ENCODE data around the gene FASTK.

Gene FASTK

DNA sequence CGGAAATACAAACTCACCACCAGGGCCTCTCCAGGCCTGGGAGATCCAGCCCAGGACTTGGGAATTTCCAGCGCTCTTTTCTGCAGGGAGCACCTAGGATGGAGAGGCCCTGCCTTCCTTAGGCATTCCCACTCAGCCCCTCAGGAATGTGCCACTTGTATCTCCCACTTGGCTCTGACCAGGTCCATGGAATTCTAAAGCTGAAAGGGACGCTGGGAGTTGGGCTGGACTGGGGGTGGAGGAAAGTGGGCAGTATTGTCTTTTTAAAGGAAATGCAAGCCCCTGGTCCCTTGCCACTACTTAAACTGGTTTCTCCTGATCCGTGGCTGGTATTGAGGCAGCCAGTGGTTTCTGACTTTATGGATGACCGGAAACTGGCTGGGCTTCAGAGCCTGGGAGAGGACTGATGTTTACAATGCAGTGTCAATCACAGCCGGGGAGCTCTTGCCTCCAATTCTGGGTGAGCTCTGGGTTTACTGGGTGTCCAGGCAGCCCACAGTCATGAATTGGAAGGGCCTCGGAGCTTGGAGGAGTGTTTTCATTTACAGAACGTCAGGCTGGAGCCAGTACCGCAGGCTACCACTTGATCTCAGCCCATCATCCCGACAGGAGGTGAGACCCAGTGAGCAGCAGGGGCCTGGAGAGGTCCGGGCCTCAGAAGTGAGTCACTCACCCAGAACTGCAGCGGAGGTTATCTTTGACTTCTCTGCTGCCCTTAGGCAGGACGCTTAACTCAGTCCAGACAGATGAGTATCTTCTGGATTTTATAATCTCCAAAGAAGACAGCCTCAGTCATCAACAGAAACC lies 32.9 kb upstream of the FASTK start:
- Mint-ChIP-seq H3K9me3 (no peaks in the 10 kb centered on the region), H3K4me1 (peaks cover 0 to under 1% of the 10 kb centered on the region in 2 donors), H3K4me3 (peak overlapping the region in 1 of 2 donors; percentile 6), H3K27ac (no peak overlapping the region), H3K27me3 (peaks cover 38 to 60% of the 10 kb centered on the region in 2 donors), H3K36me3 (no peaks in the 10 kb centered on the region)
- DNase-seq (no peak), ATAC-seq (replicated peaks) (no peak)

DNA sequence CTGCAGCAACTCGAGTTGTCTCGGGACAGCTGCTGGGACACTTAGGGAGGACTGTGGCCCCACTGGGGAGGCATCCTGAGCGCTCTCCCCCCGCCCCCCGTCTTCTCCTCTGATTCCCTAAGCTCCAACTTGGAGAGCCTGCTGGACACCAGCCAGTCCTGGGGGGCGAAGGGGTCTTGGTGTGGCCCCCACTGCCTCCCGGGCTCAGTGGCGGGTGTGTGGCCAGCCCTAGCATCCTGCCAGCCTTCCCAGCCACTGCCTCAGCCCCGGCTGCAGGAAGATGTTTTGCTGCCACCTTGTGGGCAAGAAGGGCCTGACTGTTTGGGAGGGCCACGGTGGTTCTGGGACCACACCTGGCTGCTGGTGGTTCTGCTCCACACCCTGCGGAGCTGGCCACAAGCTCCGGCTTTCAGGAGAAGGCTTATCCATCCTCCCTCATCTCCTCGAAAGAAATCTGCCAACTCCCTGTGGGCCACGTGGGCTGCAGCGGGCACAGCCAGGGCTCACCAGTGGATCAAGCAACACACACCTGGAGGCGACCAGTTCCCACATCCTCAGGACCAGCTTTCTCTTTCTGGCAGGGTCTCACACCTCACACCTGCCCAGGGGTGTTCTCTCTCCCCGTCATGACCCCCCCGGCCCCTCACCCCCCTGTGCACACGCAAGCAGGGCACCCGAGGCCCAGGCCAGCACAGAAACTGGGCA lies 30.5 kb upstream of the FASTK start:
- DNase-seq (peak; percentile 62), ATAC-seq (replicated peaks) (peak; percentile 89 to 90)
- H3K9me3 Mint-ChIP-seq = no peaks in the 10 kb centered on the region
- H3K27ac Mint-ChIP-seq = no peak overlapping the region
- peaks cover 32 to 53% of the 10 kb centered on the region in 2 donors for H3K27me3 Mint-ChIP-seq
- H3K4me1 Mint-ChIP-seq = no peaks in the 10 kb centered on the region
- H3K4me3 Mint-ChIP-seq = no peak overlapping the region
- no peaks in the 10 kb centered on the region for H3K36me3 Mint-ChIP-seq

DNA sequence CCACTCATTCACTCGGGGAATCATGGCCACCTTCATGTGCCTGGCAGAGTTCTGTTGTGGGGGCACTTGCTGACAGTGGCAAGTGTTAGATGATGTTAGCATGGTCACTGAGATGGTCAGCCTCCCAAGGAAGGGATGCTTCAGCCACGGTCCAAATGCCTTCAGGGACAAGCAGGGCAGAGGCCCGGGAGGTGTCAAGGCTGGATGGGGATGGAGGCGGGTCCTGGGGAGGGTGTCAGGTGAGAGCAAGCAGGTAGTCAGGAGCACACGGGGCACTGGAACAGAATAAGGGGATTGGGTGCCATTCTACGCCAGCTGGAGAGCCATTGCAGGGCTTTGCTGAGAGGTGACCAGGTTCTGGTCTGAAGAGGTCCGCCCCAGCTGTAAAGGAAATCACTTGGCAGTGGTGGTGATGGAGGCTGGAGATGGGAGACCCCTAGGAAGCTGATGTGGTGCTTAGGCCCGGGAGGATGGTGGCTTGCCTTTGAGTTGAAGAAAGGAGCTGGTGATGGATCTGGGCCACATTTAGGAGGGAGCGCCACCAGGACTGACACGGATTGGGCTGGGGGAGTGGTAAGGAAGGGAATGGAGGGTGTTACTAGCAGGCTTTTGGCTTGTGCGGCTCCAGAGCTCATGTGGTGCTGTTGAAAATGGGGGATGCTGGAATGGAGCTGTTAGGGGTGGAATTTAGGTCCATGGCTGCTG lies 29.8 kb upstream of the FASTK start:
- H3K4me3 Mint-ChIP-seq = no peak overlapping the region
- ATAC-seq (replicated peaks) = no peak
- no peak for DNase-seq
- no peak overlapping the region for H3K27ac Mint-ChIP-seq
- no peaks in the 10 kb centered on the region for H3K4me1 Mint-ChIP-seq
- H3K36me3 Mint-ChIP-seq = no peaks in the 10 kb centered on the region
- peaks cover 31 to 47% of the 10 kb centered on the region in 2 donors for H3K27me3 Mint-ChIP-seq
- H3K9me3 Mint-ChIP-seq = no peaks in the 10 kb centered on the region

DNA sequence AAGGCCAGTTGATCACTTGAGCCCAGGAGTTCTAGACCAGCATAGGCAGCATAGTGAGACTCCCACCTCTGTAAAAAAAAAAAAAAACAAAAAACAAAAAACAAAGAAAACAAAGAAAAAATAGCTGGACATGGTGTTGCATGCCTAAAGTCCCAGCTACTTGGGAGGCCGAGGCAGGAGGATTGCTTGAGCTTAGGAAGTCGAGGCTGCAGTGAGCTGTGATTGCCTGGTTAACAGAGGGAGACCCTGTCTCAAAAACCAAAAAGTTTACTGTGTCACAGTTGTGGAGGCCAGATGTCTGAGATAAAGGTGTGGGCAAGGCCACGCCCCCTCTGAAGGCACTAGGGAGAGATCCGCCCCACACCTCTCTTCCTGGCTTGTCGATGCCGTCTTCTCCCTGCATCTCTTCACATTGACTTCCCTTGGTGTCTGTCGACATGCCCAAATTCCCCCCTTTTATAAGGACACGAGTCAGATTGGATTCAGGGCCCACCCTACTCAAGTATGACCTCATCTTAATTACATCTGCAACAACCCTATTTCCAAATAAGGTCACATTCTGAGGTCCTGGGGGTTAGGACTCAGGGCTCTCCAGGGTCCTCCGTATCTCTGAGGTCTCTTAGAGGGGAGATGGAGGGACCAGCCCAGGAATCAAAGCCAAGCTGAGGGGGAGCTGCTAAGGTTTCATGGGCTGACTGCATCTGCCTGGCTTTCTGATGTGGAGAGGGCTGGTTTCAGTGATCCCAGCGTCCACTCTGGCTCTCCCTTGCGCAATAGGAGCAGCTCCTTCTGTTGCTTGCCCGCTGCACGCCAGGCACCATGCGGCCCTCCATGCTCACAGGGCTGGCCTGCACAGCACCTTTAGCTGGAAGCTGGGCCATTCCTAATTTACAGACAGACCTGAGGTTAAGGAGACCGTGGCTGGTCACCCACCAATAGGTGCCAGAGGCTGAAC lies 28.8 kb upstream of the FASTK start:
- Mint-ChIP-seq H3K36me3 (no peaks in the 10 kb centered on the region), H3K27me3 (peaks cover 36 to 54% of the 10 kb centered on the region in 2 donors), H3K4me1 (no peaks in the 10 kb centered on the region), H3K4me3 (no peak overlapping the region), H3K9me3 (no peaks in the 10 kb centered on the region), H3K27ac (no peak overlapping the region)
- no peak for DNase-seq
- no peak for ATAC-seq (replicated peaks)

DNA sequence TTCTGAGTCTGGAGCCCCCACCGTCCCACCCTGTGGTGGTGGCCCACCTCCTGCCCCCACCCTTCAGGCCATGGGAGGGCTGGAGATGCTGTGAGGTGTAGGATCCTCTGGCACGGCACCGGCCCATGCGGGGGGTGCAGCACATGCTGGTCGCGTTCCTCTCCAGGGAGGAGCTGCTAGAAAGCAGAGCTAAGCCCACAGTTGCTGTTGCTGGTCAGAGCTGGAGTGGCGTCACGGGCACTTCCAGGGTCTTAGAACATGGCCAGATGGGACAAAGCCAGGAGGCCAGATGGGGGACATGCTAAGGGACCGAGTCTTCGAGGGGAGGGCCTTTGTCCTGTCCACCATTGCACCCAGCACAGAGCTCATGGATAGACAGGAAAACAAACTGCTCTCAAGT lies 27.3 kb upstream of the FASTK start:
- Mint-ChIP-seq H3K27me3 (peaks cover 34 to 49% of the 10 kb centered on the region in 2 donors), H3K4me1 (no peaks in the 10 kb centered on the region)
- ATAC-seq (replicated peaks) = no peak

DNA sequence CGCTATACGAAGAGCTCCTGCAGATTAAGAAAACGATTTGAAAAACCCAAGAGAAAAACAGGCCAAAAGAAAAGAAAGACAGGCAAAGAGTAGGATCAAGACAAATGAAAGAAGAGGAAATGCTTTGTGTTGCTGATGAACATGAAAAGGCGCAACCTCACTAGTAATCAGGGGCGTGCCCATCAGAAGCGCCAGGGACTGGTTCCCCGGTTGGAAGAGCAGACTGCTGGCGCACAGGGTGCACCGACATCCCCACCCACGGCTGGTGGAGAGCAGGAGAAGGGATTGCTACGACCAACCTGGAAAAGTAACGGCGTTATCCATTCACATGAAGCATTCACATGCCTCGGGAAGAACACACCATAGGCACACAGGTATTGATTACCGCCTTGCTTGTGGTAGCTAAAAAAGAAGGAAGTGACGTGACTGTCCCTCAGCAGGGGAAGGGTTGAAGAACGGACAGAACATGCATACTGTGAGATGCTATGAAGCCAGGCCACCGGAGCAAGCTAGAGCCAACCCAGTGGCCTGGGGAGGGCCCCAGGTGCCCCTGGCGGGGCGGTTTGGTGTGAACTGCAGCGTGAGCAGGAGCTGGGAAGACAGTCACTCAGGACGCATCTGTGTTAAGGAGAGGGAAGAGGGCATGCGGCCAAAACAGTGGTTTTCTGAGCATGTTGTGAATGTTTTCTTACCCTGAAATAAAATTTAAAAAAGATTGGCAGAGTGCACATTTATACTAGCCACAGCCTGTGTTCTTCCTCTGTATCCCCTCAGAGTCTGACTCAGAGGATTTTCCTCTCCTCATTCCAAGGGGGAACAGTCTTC lies 24.0 kb upstream of the FASTK start:
- Mint-ChIP-seq H3K27me3 (peaks cover 18 to 21% of the 10 kb centered on the region in 2 donors), H3K4me1 (no peaks in the 10 kb centered on the region), H3K4me3 (no peak overlapping the region), H3K36me3 (no peaks in the 10 kb centered on the region), H3K27ac (no peak overlapping the region), H3K9me3 (no peaks in the 10 kb centered on the region)
- no peak for ATAC-seq (replicated peaks)
- DNase-seq = no peak

More for the DNA sequence above, 27.3 kb upstream of the FASTK start:
- Mint-ChIP-seq H3K27ac (no peak overlapping the region), H3K4me3 (no peak overlapping the region), H3K9me3 (no peaks in the 10 kb centered on the region), H3K36me3 (no peaks in the 10 kb centered on the region)
- DNase-seq = no peak

DNA sequence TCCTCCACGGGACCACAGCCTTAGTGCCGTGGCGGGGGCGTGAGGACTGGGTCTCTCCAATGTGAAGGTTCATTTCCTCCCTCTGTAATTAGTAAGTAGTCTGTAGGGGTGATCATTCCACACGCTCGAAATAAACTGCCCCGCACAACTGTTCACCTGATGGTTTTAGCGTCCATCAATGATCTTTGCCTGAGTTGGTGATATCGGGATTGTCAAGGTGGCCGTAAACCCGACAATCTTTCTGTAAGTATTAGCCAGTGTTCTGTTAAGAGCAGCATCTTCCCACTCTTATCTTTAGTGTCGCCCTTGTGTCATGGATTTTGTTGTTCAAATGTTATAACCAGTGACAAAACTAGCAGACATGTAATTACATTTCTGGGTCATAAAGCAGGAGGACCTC lies 23.4 kb upstream of the FASTK start:
- H3K27ac Mint-ChIP-seq = no peak overlapping the region

DNA sequence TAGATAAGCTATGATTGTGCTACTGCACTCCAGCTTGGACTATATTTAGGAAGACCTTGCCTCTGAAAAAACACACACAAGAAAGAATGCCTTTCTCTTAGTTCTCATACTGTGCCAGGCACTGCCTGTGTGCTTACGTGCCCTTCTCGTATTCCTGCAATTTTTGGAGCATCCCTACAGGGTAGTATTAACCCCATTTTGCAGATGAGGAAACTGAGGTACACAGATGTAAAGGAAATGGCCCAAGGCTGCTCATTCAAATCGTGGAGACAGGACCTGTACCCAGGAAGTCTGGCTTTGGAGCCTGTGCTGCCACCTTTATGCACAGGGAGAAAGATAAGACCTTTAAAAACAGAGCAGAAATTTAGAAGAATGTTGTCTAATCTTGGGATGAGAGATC lies 22.4 kb upstream of the FASTK start:
- no peaks in the 10 kb centered on the region for H3K36me3 Mint-ChIP-seq
- H3K4me1 Mint-ChIP-seq = no peaks in the 10 kb centered on the region
- no peak for DNase-seq
- no peak for ATAC-seq (replicated peaks)
- no peaks in the 10 kb centered on the region for H3K9me3 Mint-ChIP-seq
- H3K27me3 Mint-ChIP-seq = peaks cover 11 to 18% of the 10 kb centered on the region in 2 donors
- no peak overlapping the region for H3K4me3 Mint-ChIP-seq
- no peak overlapping the region for H3K27ac Mint-ChIP-seq

More for the DNA sequence above, 23.4 kb upstream of the FASTK start:
- Mint-ChIP-seq H3K4me1 (no peaks in the 10 kb centered on the region), H3K27me3 (peaks cover 18 to 19% of the 10 kb centered on the region in 2 donors), H3K4me3 (no peak overlapping the region), H3K36me3 (no peaks in the 10 kb centered on the region), H3K9me3 (no peaks in the 10 kb centered on the region)
- DNase-seq (no peak), ATAC-seq (replicated peaks) (no peak)

DNA sequence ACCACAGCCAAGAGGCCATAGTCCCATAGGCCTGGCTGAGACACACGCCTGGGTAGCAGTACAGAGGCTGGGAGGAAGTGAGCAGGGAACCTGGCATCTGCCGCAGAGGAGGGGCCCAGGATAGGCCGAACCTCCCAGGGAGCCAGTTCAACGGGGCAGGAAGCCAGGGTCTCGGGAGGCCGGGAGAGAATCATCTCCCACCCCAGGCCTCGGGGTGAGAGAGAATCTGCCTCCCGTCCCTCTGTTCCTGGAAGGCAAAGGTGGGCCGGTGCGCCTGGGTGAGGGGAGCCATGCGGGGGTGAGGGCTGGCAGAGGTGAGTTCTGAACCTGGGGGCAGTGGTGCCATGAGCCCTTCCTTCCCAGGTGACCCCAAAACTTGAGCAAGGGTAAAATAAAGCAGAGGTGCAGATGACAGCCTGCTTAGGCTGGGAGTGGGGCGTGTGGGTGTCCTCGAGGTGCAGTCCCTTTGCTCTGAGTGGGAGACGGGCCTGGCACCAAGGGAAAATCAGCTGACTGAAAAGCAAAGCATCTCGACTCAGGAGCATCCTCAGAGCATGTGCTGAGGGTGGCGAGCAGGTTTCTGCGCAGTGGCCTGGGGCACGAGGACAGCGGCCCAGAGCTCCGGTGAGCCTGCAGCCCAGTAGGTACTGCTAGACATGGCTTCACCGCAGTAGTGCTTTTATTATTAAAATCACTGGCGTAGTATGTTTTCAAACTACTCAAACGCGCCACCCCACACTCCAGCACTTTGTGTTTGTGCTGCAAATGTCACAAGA lies 21.2 kb upstream of the FASTK start:
- DNase-seq (no peak), ATAC-seq (replicated peaks) (no peak)
- Mint-ChIP-seq H3K36me3 (no peaks in the 10 kb centered on the region), H3K27ac (no peak overlapping the region), H3K9me3 (no peaks in the 10 kb centered on the region), H3K27me3 (peaks cover 11 to 18% of the 10 kb centered on the region in 2 donors), H3K4me3 (no peak overlapping the region), H3K4me1 (no peaks in the 10 kb centered on the region)

DNA sequence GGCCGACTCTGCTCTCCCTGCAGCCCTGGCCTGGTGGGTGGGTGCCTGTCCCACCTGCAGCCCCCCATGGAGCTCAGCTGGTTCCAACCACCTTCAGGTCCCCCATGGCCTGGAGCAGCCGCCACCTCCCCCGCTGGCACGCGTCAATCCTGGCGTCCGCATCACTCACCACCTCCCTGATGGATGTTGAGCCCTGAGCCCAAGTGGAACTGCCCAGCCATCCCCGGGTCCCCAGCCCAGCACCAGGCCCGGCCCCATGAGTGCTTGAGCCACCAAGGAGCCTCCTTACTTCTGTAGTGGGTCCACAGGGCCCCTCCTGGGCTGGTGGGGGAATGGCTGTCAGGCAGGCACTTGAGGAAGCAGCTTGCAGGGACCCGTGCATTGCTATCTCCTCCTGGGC lies 20.3 kb upstream of the FASTK start:
- Mint-ChIP-seq H3K36me3 (no peaks in the 10 kb centered on the region), H3K4me3 (no peak overlapping the region), H3K4me1 (no peaks in the 10 kb centered on the region), H3K27me3 (peaks cover 11 to 18% of the 10 kb centered on the region in 2 donors), H3K9me3 (no peaks in the 10 kb centered on the region), H3K27ac (no peak overlapping the region)
- no peak for ATAC-seq (replicated peaks)
- no peak for DNase-seq

DNA sequence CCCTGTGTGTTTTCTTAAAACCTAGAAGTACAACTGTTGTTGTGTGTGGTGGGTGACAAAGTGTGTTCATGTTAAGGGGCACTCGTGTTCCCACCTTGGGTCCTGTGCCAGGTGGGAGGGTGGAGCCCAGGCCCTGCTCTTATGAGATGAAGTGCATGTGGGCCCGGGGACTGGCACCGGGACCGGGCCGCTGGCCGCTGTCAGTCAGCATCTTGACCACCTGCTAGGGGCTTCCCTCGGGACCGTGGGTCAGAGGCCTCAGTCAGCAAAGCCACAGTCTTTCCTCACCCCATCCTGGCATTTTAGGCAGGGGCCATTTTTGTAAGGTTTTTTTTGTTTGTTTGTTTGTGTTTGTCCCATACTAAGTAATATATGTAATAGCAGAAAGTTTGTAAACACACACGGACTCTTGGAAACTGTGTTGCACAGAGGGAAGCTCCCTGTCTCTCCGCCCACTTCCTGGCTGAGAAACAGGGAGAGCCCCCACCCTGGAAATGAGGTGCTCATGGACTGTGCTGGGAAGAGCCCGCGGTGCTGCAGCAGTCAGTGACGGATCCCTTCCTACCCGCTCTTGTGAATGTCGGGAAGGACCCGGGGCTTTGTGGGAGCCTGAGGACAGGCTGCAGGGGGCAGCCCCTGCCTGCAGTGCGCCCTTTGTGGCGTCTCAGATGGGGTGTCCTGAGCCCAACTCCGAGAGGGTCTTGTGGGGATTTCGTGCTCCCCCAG lies 19.0 kb upstream of the FASTK start:
- no peak for ATAC-seq (replicated peaks)
- Mint-ChIP-seq H3K9me3 (no peaks in the 10 kb centered on the region), H3K27me3 (peaks cover 12% of the 10 kb centered on the region in 2 donors), H3K4me1 (no peaks in the 10 kb centered on the region), H3K4me3 (no peak overlapping the region), H3K27ac (no peak overlapping the region), H3K36me3 (no peaks in the 10 kb centered on the region)
- no peak for DNase-seq

DNA sequence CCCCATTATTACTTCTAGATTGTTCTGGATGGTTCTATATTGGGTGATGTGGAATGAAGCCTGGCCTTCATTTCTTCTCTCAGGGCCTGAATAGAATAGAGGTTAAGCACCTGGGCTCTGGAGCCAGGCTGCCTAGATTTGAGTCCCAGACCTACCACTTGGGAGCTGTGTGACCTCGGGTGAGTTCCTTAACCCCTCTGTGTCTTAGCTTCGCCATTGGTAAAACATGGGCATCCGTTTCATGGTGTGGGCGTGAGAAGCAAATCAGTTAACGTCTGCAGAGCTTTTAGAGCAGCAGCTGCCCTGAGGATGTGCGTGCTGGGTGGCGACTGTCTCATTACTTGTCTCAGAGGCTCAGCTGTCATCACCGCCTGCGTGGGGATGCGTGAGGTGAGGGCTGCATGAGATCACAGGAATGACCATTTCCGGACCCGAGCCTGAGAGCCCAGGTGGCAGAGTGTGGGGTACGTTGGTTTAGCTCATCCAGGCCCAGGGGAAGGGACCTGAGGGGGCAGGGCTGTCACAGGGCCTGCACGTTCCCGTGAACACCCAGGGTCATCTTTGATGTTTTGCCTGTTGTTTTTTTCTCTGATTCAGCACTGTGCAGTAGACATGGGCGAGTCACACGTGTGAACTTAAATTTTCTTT lies 15.3 kb upstream of the FASTK start:
- no peak overlapping the region for H3K27ac Mint-ChIP-seq
- H3K9me3 Mint-ChIP-seq = no peaks in the 10 kb centered on the region
- peaks cover 0 to 4% of the 10 kb centered on the region in 2 donors for H3K36me3 Mint-ChIP-seq
- no peaks in the 10 kb centered on the region for H3K4me1 Mint-ChIP-seq
- DNase-seq = no peak
- H3K4me3 Mint-ChIP-seq = no peak overlapping the region
- peaks cover 0 to 23% of the 10 kb centered on the region in 2 donors for H3K27me3 Mint-ChIP-seq
- ATAC-seq (replicated peaks) = no peak

All from stimulated activated naive B cell treated with anti-CD40 and anti-IgM and Interleukin-4, amounts not matched to agents 10 μg/mL and 1 μg/mL and 100 μg/mL, for 72 hours (primary cell).